ENCODE measurements around the gene MAGEA6.
A peak's percentile ranks its signal among the peaks of the same experiment; 100 is the strongest.
"Not testable (repeated sequence)": the region's sequence is repeated elsewhere in the genome, so short reads cannot be mapped to it uniquely, and the experiment has no call there.

MAGEA6 gene

GRCh38 chrX:152759544-152759943, 9.9 kb downstream of the MAGEA6 start:
- H3K4me3 ChIP-seq (ENCODE audit: low read depth, low read length); H3K9ac ChIP-seq (ENCODE audit: low read depth, low read length); H3K36me3 ChIP-seq (ENCODE audit: control insufficient read depth, insufficient read depth, low read length): not testable (repeated sequence)

GRCh38 chrX:152758918-152759317, 10.6 kb downstream of the MAGEA6 start, which contains the start of gene CSAG3:
Gene CSAG3, plus strand, starts transcription at chrX:152759218.
- not testable (repeated sequence) for H3K4me3 ChIP-seq (ENCODE audit: low read depth, low read length); H3K27me3 ChIP-seq (ENCODE audit: control insufficient read depth, insufficient read depth, low read length)

More at GRCh38 chrX:152759544-152759943, 9.9 kb downstream of the MAGEA6 start:
- not testable (repeated sequence) for H3K9me3 ChIP-seq (ENCODE audit: control insufficient read depth, insufficient read depth, low read length); H3K27me3 ChIP-seq (ENCODE audit: control insufficient read depth, insufficient read depth, low read length); H3K4me1 ChIP-seq (ENCODE audit: control insufficient read depth, insufficient read depth, low read length)

GRCh38 chrX:152754871-152755270, 14.6 kb downstream of the MAGEA6 start:
- H3K9me3 ChIP-seq (ENCODE audit: control insufficient read depth, insufficient read depth, low read length); H3K4me3 ChIP-seq (ENCODE audit: low read depth, low read length); H3K27me3 ChIP-seq (ENCODE audit: control insufficient read depth, insufficient read depth, low read length); H3K9ac ChIP-seq (ENCODE audit: low read depth, low read length); H3K4me1 ChIP-seq (ENCODE audit: control insufficient read depth, insufficient read depth, low read length); H3K36me3 ChIP-seq (ENCODE audit: control insufficient read depth, insufficient read depth, low read length): not testable (repeated sequence)

More at GRCh38 chrX:152758918-152759317, 10.6 kb downstream of the MAGEA6 start, which contains the start of gene CSAG3:
- H3K36me3 ChIP-seq (ENCODE audit: control insufficient read depth, insufficient read depth, low read length); H3K9me3 ChIP-seq (ENCODE audit: control insufficient read depth, insufficient read depth, low read length); H3K9ac ChIP-seq (ENCODE audit: low read depth, low read length); H3K4me1 ChIP-seq (ENCODE audit: control insufficient read depth, insufficient read depth, low read length): not testable (repeated sequence)

GRCh38 chrX:152753686-152754650, 15.5 kb downstream of the MAGEA6 start, which contains the start of gene MAGEA2:
Gene MAGEA2, minus strand, starts transcription at chrX:152753842. Its CDS starts 2,479 bp downstream, at chrX:152751363.
- not testable (repeated sequence) for H3K36me3 ChIP-seq (ENCODE audit: control insufficient read depth, insufficient read depth, low read length)

GRCh38 chrX:152738560-152738959, 30.9 kb downstream of the MAGEA6 start:
- Histone ChIP-seq H3K9ac (ENCODE audit: low read depth, low read length) (no peak overlapping the region), H3K36me3 (ENCODE audit: control insufficient read depth, insufficient read depth, low read length) (no peaks in the 10 kb centered on the region), H3K4me1 (ENCODE audit: control insufficient read depth, insufficient read depth, low read length) (no peaks in the 10 kb centered on the region), H3K4me3 (ENCODE audit: low read depth, low read length) (no peak overlapping the region), H3K27me3 (ENCODE audit: control insufficient read depth, insufficient read depth, low read length) (no peaks in the 10 kb centered on the region), H3K9me3 (ENCODE audit: control insufficient read depth, insufficient read depth, low read length) (no peaks in the 10 kb centered on the region)

More at GRCh38 chrX:152753686-152754650, 15.5 kb downstream of the MAGEA6 start, which contains the start of gene MAGEA2:
- not testable (repeated sequence) for H3K9me3 ChIP-seq (ENCODE audit: control insufficient read depth, insufficient read depth, low read length); H3K9ac ChIP-seq (ENCODE audit: low read depth, low read length); H3K27me3 ChIP-seq (ENCODE audit: control insufficient read depth, insufficient read depth, low read length); H3K4me1 ChIP-seq (ENCODE audit: control insufficient read depth, insufficient read depth, low read length); H3K4me3 ChIP-seq (ENCODE audit: low read depth, low read length)

- not testable (repeated sequence) for H3K4me1 ChIP-seq (ENCODE audit: control insufficient read depth, insufficient read depth, low read length); H3K27me3 ChIP-seq (ENCODE audit: control insufficient read depth, insufficient read depth, low read length); H3K9me3 ChIP-seq (ENCODE audit: control insufficient read depth, insufficient read depth, low read length); H3K9ac ChIP-seq (ENCODE audit: low read depth, low read length); H3K36me3 ChIP-seq (ENCODE audit: control insufficient read depth, insufficient read depth, low read length); H3K4me3 ChIP-seq (ENCODE audit: low read depth, low read length)
Observed at GRCh38 chrX:152736528-152736927, 33.0 kb downstream of the MAGEA6 start.

- H3K9me3 ChIP-seq (ENCODE audit: control insufficient read depth, insufficient read depth, low read length), result no peaks in the 10 kb centered on the region
- no peaks in the 10 kb centered on the region for H3K27me3 ChIP-seq (ENCODE audit: control insufficient read depth, insufficient read depth, low read length)
- no peak overlapping the region for H3K9ac ChIP-seq (ENCODE audit: low read depth, low read length)
Observed at GRCh38 chrX:152735860-152736511, 33.5 kb downstream of the MAGEA6 start.

GRCh38 chrX:152735101-152735500, 34.4 kb downstream of the MAGEA6 start:
- H3K36me3 ChIP-seq (ENCODE audit: control insufficient read depth, insufficient read depth, low read length), result no peaks in the 10 kb centered on the region
- no peaks in the 10 kb centered on the region for H3K9me3 ChIP-seq (ENCODE audit: control insufficient read depth, insufficient read depth, low read length)
- no peaks in the 10 kb centered on the region for H3K27me3 ChIP-seq (ENCODE audit: control insufficient read depth, insufficient read depth, low read length)
- no peak overlapping the region for H3K4me3 ChIP-seq (ENCODE audit: low read depth, low read length)
- H3K9ac ChIP-seq (ENCODE audit: low read depth, low read length), result no peak overlapping the region
- H3K4me1 ChIP-seq (ENCODE audit: control insufficient read depth, insufficient read depth, low read length), result no peaks in the 10 kb centered on the region

More at GRCh38 chrX:152735860-152736511, 33.5 kb downstream of the MAGEA6 start:
- H3K4me1 ChIP-seq (ENCODE audit: control insufficient read depth, insufficient read depth, low read length), result no peaks in the 10 kb centered on the region
- no peaks in the 10 kb centered on the region for H3K36me3 ChIP-seq (ENCODE audit: control insufficient read depth, insufficient read depth, low read length)
- no peak overlapping the region for H3K4me3 ChIP-seq (ENCODE audit: low read depth, low read length)

GRCh38 chrX:152734143-152734858, 35.2 kb downstream of the MAGEA6 start:
- not testable (repeated sequence) for H3K9me3 ChIP-seq (ENCODE audit: control insufficient read depth, insufficient read depth, low read length); H3K4me1 ChIP-seq (ENCODE audit: control insufficient read depth, insufficient read depth, low read length); H3K4me3 ChIP-seq (ENCODE audit: low read depth, low read length); H3K36me3 ChIP-seq (ENCODE audit: control insufficient read depth, insufficient read depth, low read length); H3K27me3 ChIP-seq (ENCODE audit: control insufficient read depth, insufficient read depth, low read length); H3K9ac ChIP-seq (ENCODE audit: low read depth, low read length)

GRCh38 chrX:152733261-152733975, 36.1 kb downstream of the MAGEA6 start, which contains the start of the genes CSAG1 and MAGEA12:
Gene CSAG1, minus strand, starts transcription at chrX:152733721. Its CDS starts 1,261 bp downstream, at chrX:152732460.
Gene MAGEA12, plus strand, starts transcription at chrX:152733757. Its CDS starts 2,405 bp downstream, at chrX:152736162.
- Histone ChIP-seq H3K4me1 (ENCODE audit: control insufficient read depth, insufficient read depth, low read length) (no peaks in the 10 kb centered on the region), H3K36me3 (ENCODE audit: control insufficient read depth, insufficient read depth, low read length) (no peaks in the 10 kb centered on the region), H3K9me3 (ENCODE audit: control insufficient read depth, insufficient read depth, low read length) (no peaks in the 10 kb centered on the region), H3K9ac (ENCODE audit: low read depth, low read length) (no peak within 1 kb of the TSS), H3K27me3 (ENCODE audit: control insufficient read depth, insufficient read depth, low read length) (no peaks in the 10 kb centered on the region), H3K4me3 (ENCODE audit: low read depth, low read length) (peak within 1 kb of the TSS; percentile 11)

GRCh38 chrX:152725409-152725808, 44.1 kb downstream of the MAGEA6 start:
- H3K9ac ChIP-seq (ENCODE audit: low read depth, low read length), result no peak overlapping the region
- no peaks in the 10 kb centered on the region for H3K4me1 ChIP-seq (ENCODE audit: control insufficient read depth, insufficient read depth, low read length)
- no peaks in the 10 kb centered on the region for H3K9me3 ChIP-seq (ENCODE audit: control insufficient read depth, insufficient read depth, low read length)
- H3K27me3 ChIP-seq (ENCODE audit: control insufficient read depth, insufficient read depth, low read length), result no peaks in the 10 kb centered on the region
- H3K36me3 ChIP-seq (ENCODE audit: control insufficient read depth, insufficient read depth, low read length), result no peaks in the 10 kb centered on the region
- no peak overlapping the region for H3K4me3 ChIP-seq (ENCODE audit: low read depth, low read length)
